ENCODE results near the gene PDCD5.

PDCD5 gene

GRCh38 chr19:32606289-32606688, 25.3 kb downstream of the PDCD5 start:
- Mint-ChIP-seq H3K4me1 (no peaks in the 10 kb centered on the region), H3K36me3 (ENCODE audit: low read depth) (peaks cover 48% of the 10 kb centered on the region), H3K9me3 (no peaks in the 10 kb centered on the region), H3K27ac (no peak overlapping the region), H3K4me3 (no peak overlapping the region), H3K27me3 (ENCODE audit: low read depth) (no peaks in the 10 kb centered on the region)
- no peak for TF ChIP-seq CTCF (IDR thresholded peaks at IDR 0.05; ENCODE audit: unreplicated experiment in 3 of 3)

GRCh38 chr19:32607479-32607878, 26.5 kb downstream of the PDCD5 start:
- Mint-ChIP-seq H3K4me1 (no peaks in the 10 kb centered on the region), H3K9me3 (peaks cover 6% of the 10 kb centered on the region), H3K27me3 (ENCODE audit: low read depth) (no peaks in the 10 kb centered on the region), H3K36me3 (ENCODE audit: low read depth) (peaks cover 52% of the 10 kb centered on the region), H3K27ac (no peak overlapping the region), H3K4me3 (no peak overlapping the region)
- TF ChIP-seq CTCF (IDR thresholded peaks at IDR 0.05; ENCODE audit: unreplicated experiment in 3 of 3), result no peak

- no peak for TF ChIP-seq CTCF (IDR thresholded peaks at IDR 0.05; ENCODE audit: unreplicated experiment in 3 of 3)
- Mint-ChIP-seq H3K27ac (no peak overlapping the region), H3K4me1 (no peaks in the 10 kb centered on the region), H3K36me3 (ENCODE audit: low read depth) (peaks cover 68% of the 10 kb centered on the region), H3K27me3 (ENCODE audit: low read depth) (no peaks in the 10 kb centered on the region), H3K9me3 (peaks cover 9% of the 10 kb centered on the region), H3K4me3 (no peak overlapping the region)
These were observed 30.2 kb downstream of the PDCD5 start for GRCh38 chr19:32611161-32611560.

- H3K27me3 Mint-ChIP-seq (ENCODE audit: low read depth), result no peaks in the 10 kb centered on the region
- no peaks in the 10 kb centered on the region for H3K4me1 Mint-ChIP-seq
- H3K9me3 Mint-ChIP-seq, result peaks cover 9% of the 10 kb centered on the region
- no peak overlapping the region for H3K27ac Mint-ChIP-seq
- TF ChIP-seq CTCF (IDR thresholded peaks at IDR 0.05; ENCODE audit: unreplicated experiment in 3 of 3), result no peak
- H3K4me3 Mint-ChIP-seq, result no peak overlapping the region
- peaks cover 64% of the 10 kb centered on the region for H3K36me3 Mint-ChIP-seq (ENCODE audit: low read depth)
These were observed 32.0 kb downstream of the PDCD5 start for GRCh38 chr19:32613008-32613407.

- Mint-ChIP-seq H3K36me3 (ENCODE audit: low read depth) (peaks cover 68% of the 10 kb centered on the region), H3K9me3 (peaks cover 9% of the 10 kb centered on the region), H3K27ac (no peak overlapping the region), H3K27me3 (ENCODE audit: low read depth) (no peaks in the 10 kb centered on the region), H3K4me1 (no peaks in the 10 kb centered on the region), H3K4me3 (no peak overlapping the region)
- TF ChIP-seq CTCF (IDR thresholded peaks at IDR 0.05; ENCODE audit: unreplicated experiment in 3 of 3), result no peak
These were observed 33.9 kb downstream of the PDCD5 start for GRCh38 chr19:32614916-32615315.

GRCh38 chr19:32615569-32615968, 34.6 kb downstream of the PDCD5 start:
- Mint-ChIP-seq H3K27me3 (ENCODE audit: low read depth) (no peaks in the 10 kb centered on the region), H3K9me3 (peaks cover 9% of the 10 kb centered on the region), H3K27ac (no peak overlapping the region), H3K4me1 (no peaks in the 10 kb centered on the region), H3K36me3 (ENCODE audit: low read depth) (peaks cover 69% of the 10 kb centered on the region), H3K4me3 (no peak overlapping the region)
- TF ChIP-seq CTCF (IDR thresholded peaks at IDR 0.05; ENCODE audit: unreplicated experiment in 3 of 3), result no peak
